C1 segment of cervical spinal cord (tissue), 14 donors: Measurements from ENCODE around the gene ACBD4.

ENCODE experiments used
- DNase-seq, 14 donors: peaks; one replicate each; lab custom pipeline; 2025; lab: John Stamatoyannopoulos, UW

Gene ACBD4

GRCh38 chr17:45135978-45136791 is 698 bp downstream of the ACBD4 start:
- DNase-seq: peak in 1 of 14 donors; percentile 32

- no peak for DNase-seq
Measured at GRCh38 chr17:45136846-45137560, 1.5 kb downstream of the ACBD4 start.

- DNase-seq: no peak
Measured at GRCh38 chr17:45137561-45138305, 2.2 kb downstream of the ACBD4 start.

- DNase-seq: no peak
Measured at GRCh38 chr17:45138911-45139532, 3.5 kb downstream of the ACBD4 start.

- DNase-seq: no peak
Measured at GRCh38 chr17:45139533-45139920, 4.0 kb downstream of the ACBD4 start.

GRCh38 chr17:45143094-45143670 is 7.7 kb downstream of the ACBD4 start:
- DNase-seq: no peak

GRCh38 chr17:45143767-45144198 is 8.3 kb downstream of the ACBD4 start:
- DNase-seq: peak in 12 of 14 donors; percentile 23 to 81 (median 52)

GRCh38 chr17:45144199-45145034 is 8.9 kb downstream of the ACBD4 start:
- DNase-seq: peak in 5 of 14 donors; percentile 51 to 81 (median 59)

- no peak for DNase-seq
Measured at GRCh38 chr17:45145035-45145389, 9.5 kb downstream of the ACBD4 start.

GRCh38 chr17:45146166-45146565 is 10.7 kb downstream of the ACBD4 start:
- no peak for DNase-seq

GRCh38 chr17:45146592-45146889 is 11.1 kb downstream of the ACBD4 start:
- no peak for DNase-seq

GRCh38 chr17:45146890-45147580 is 11.5 kb downstream of the ACBD4 start:
- DNase-seq: peak in 3 of 14 donors; percentile 71 to 90 (median 87)

- DNase-seq: peak in 12 of 14 donors; percentile 68 to 91 (median 81)
Measured at GRCh38 chr17:45147581-45148182, 12.2 kb downstream of the ACBD4 start.

- peak; percentile 96 to 100 (median 99) for DNase-seq
Measured at GRCh38 chr17:45148183-45149036, 12.9 kb downstream of the ACBD4 start, which contains the start of gene HEXIM1. Gene HEXIM1, plus strand, starts transcription at chr17:45148475. Its CDS starts 716 bp downstream, at chr17:45149191.

- DNase-seq: peak in 12 of 14 donors; percentile 68 to 85 (median 75)
Measured at GRCh38 chr17:45149037-45149668, 13.7 kb downstream of the ACBD4 start.

- DNase-seq: peak in 11 of 14 donors; percentile 61 to 85 (median 72)
Measured at GRCh38 chr17:45149669-45150664, 14.5 kb downstream of the ACBD4 start.
